Measurements from ENCODE around the gene DCANP1. TPM values are rescaled to one million over a fixed set of nuclear protein-coding genes. Genes with fewer than 3 reads are reported as not detected.

DCANP1 gene
- total RNA-seq, 1 donor from 2014 or later = not detected

- peaks cover 15% of the 10 kb centered on the region for H3K36me3 Mint-ChIP-seq (ENCODE audit: low read depth)
- peak overlapping the region; percentile 95 for H3K4me3 Mint-ChIP-seq
- H3K9me3 Mint-ChIP-seq = peaks cover 1% of the 10 kb centered on the region
- no peak for DNase-seq (ENCODE audit: low spot score)
- peaks cover 42% of the 10 kb centered on the region for H3K4me1 Mint-ChIP-seq (ENCODE audit: low read depth)
- H3K27ac Mint-ChIP-seq = peak overlapping the region; percentile 96
- peaks cover 13% of the 10 kb centered on the region for H3K27me3 Mint-ChIP-seq (ENCODE audit: insufficient read depth)
- intact Hi-C loops (cut with micrococcal nuclease) = loop anchor here (1.0 to 5.0 kb wide), 4 partner anchors 23 to 1033 kb away; partner anchors contain the start of gene CDKL3
These were observed 47.2 kb downstream of the DCANP1 start for GRCh38 chr5:135399794-135400542.

DNA sequence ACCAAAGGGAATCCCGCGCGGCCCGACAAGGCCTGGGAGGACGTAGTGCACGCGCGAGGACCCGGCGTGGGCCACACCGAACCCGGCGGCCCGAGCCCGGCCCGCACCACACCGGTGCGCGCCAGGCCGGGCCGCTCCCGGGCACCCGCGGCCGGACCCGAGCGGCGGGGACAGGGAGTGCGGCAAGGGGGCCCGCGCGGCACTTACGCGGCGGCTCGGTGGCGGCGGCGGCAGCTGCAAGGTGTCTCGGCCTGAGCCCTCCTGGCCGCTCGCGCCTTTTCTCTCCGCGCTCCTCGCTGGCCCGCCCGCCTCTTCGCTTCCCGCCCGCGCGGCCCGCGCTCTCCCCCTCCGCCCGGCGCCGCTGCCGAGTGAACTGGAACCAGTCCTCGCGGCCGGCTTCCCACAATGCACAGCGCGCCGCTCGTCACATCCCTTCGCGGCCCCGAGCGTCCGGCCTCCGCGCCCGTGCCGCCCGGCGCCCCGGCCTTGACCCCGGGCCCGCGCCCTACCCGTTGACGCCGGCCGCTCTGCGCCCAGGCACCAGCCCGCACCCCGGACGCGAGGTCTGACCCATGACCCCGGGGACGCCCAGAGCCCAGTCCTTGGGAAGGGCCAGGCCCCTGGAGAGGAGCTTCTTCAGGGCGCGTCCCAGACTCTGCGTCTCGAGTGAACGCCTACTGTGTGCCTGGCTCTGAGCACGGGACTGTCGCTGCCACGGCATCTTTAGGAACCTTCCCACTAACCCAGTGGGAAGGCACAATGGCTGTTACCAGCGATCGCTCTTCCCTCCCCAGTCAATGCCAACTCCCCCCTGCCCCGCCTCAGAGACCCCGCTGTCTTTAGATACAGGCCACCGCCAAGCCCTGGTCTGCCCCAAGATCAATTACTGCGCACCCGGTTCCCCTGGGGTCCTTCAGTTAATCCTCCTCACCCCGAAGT lies 48.0 kb downstream of the DCANP1 start, which contains the start of gene MACROH2A1:
Gene MACROH2A1, minus strand, starts transcription at position 377 of the 939 bp plus-strand sequence. CDS start 10,138 bp downstream, outside the sequence.
- peak within 1 kb of the TSS; percentile 96 for H3K27ac Mint-ChIP-seq
- peaks cover 50% of the 10 kb centered on the region for H3K4me1 Mint-ChIP-seq (ENCODE audit: low read depth)
- peak; percentile 81 for DNase-seq (ENCODE audit: low spot score)
- peaks cover 15% of the 10 kb centered on the region for H3K36me3 Mint-ChIP-seq (ENCODE audit: low read depth)
- H3K4me3 Mint-ChIP-seq = peak within 1 kb of the TSS; percentile 95
- no peaks in the 10 kb centered on the region for H3K9me3 Mint-ChIP-seq
- intact Hi-C loops (cut with micrococcal nuclease) = loop anchor here (1.0 to 5.0 kb wide), 4 partner anchors 22 to 1032 kb away; partner anchors contain the start of gene CDKL3
- peaks cover 8% of the 10 kb centered on the region for H3K27me3 Mint-ChIP-seq (ENCODE audit: insufficient read depth)

DNA sequence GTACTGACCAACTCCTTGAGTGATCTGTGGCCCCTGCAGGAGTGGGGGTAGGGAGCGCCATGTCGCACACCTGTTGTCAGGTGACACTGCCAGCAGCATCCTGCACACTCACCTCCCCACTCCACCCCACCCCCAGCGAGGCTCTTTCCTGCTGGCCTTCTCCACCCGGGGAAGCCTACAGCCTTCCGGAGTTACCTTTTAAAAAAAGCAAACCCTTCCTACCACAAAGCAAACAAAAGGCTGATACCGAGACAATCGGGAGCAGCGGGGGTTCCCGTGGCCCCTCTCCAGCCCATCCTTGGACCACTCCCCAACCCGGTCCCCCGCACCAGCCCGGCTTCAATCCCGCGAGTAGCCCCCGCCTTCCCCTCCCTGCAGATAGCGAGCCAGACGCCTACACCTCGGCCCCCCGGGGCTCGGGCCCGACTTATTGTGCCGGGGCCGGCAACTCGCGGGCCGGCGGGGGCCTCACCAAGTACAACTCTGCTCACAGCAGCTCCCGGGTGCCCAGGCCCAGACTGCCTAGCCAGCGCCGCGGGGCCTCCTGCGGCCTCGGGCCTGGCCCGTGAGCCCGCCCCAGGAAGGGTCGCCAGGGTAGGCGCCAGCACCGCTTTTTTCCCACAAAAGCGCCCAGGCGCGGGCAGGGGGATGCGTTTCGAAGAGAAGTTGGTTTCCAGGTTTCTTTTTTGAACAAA lies 48.8 kb downstream of the DCANP1 start:
- H3K27me3 Mint-ChIP-seq (ENCODE audit: insufficient read depth) = peaks cover 8% of the 10 kb centered on the region
- H3K27ac Mint-ChIP-seq = peak overlapping the region; percentile 90
- peaks cover 58% of the 10 kb centered on the region for H3K4me1 Mint-ChIP-seq (ENCODE audit: low read depth)
- H3K4me3 Mint-ChIP-seq = peak overlapping the region; percentile 89
- H3K36me3 Mint-ChIP-seq (ENCODE audit: low read depth) = peaks cover 17% of the 10 kb centered on the region
- H3K9me3 Mint-ChIP-seq = no peaks in the 10 kb centered on the region
- DNase-seq (ENCODE audit: low spot score) = peak; percentile 48
- intact Hi-C loops (cut with micrococcal nuclease) = loop anchor here (2.0 to 5.0 kb wide), 3 partner anchors 28 to 1031 kb away; partner anchors contain the start of gene CDKL3

- H3K36me3 Mint-ChIP-seq (ENCODE audit: low read depth) = peaks cover 27% of the 10 kb centered on the region
- H3K27me3 Mint-ChIP-seq (ENCODE audit: insufficient read depth) = peaks cover 8% of the 10 kb centered on the region
- peak overlapping the region; percentile 32 for H3K27ac Mint-ChIP-seq
- peak overlapping the region; percentile 89 for H3K4me3 Mint-ChIP-seq
- intact Hi-C loops (cut with micrococcal nuclease) = loop anchor here (5.0 kb wide), 2 partner anchors 35 to 1030 kb away; partner anchors contain the start of gene CDKL3
- H3K4me1 Mint-ChIP-seq (ENCODE audit: low read depth) = peaks cover 70% of the 10 kb centered on the region
- DNase-seq (ENCODE audit: low spot score) = no peak
- no peaks in the 10 kb centered on the region for H3K9me3 Mint-ChIP-seq
These were observed 50.1 kb downstream of the DCANP1 start for GRCh38 chr5:135397084-135397483.

DNA sequence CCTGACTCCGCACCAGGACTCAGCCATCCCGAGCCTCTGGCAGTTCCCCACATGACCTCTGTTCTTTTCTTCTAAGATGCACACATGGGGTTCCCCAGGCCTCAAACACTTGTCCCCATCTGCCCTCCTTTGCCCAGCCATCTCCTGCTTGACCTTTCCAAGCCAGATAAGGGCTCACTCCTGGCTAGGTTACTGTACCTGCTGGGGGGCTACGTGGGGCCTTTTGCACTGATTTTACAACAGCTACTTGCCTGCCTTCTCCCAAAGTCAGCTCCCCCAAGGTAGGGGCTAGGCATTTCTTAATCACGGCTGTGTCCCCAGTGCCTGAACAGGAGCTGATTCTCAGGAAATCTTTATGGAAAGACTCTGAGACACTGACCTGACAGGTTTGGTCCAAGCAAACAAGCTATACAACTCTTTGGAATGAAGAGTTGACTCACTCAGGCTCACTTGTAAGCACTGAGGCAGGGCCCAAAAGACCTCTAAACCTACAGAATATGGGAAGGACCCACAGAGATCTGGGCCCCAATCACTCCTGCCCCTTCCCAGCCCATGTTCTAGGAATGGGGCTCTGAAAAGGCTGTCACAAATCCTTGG lies 50.6 kb downstream of the DCANP1 start:
- peaks cover 76% of the 10 kb centered on the region for H3K4me1 Mint-ChIP-seq (ENCODE audit: low read depth)
- peaks cover 31% of the 10 kb centered on the region for H3K36me3 Mint-ChIP-seq (ENCODE audit: low read depth)
- DNase-seq (ENCODE audit: low spot score) = no peak
- H3K9me3 Mint-ChIP-seq = no peaks in the 10 kb centered on the region
- intact Hi-C loops (cut with micrococcal nuclease) = loop anchor here (5.0 kb wide), 2 partner anchors 34 to 1029 kb away; partner anchors contain the start of gene CDKL3
- H3K27me3 Mint-ChIP-seq (ENCODE audit: insufficient read depth) = peaks cover 6% of the 10 kb centered on the region
- H3K27ac Mint-ChIP-seq = no peak overlapping the region
- H3K4me3 Mint-ChIP-seq = peak overlapping the region; percentile 89

- Mint-ChIP-seq H3K27ac (no peak overlapping the region), H3K27me3 (ENCODE audit: insufficient read depth) (peaks cover 6% of the 10 kb centered on the region), H3K9me3 (no peaks in the 10 kb centered on the region), H3K36me3 (ENCODE audit: low read depth) (peaks cover 30% of the 10 kb centered on the region), H3K4me1 (ENCODE audit: low read depth) (peaks cover 76% of the 10 kb centered on the region), H3K4me3 (no peak overlapping the region)
- intact Hi-C loops (cut with micrococcal nuclease) = loop anchor here (5.0 kb wide), 2 partner anchors 34 to 1029 kb away; partner anchors contain the start of gene CDKL3
- no peak for DNase-seq (ENCODE audit: low spot score)
These were observed 51.3 kb downstream of the DCANP1 start for GRCh38 chr5:135395866-135396265.

DNA sequence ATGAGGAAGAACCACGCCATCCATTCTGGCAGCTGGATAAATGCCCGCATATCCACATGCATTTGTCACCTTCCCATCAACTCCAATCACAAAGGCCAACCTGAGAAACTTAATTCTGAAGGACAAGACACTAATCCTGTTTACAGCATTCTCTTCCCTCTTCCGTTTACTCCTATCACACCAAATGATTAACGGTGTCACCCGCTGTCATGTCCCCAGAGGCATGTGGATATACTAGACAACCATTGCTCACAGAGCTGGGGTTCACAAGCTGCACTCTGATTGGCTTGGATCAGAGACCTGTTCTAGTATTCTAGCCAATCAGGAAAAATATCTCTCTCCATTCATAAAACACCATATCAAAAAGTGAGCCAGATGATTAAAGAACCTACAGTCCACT lies 51.7 kb downstream of the DCANP1 start:
- Mint-ChIP-seq H3K4me1 (ENCODE audit: low read depth) (peaks cover 75% of the 10 kb centered on the region), H3K4me3 (no peak overlapping the region), H3K9me3 (no peaks in the 10 kb centered on the region), H3K27me3 (ENCODE audit: insufficient read depth) (peaks cover 3% of the 10 kb centered on the region), H3K27ac (peak overlapping the region; percentile 21), H3K36me3 (ENCODE audit: low read depth) (peaks cover 30% of the 10 kb centered on the region)
- intact Hi-C loops (cut with micrococcal nuclease) = loop anchor here (5.0 kb wide), 2 partner anchors 33 to 1028 kb away; partner anchors contain the start of gene CDKL3
- DNase-seq (ENCODE audit: low spot score) = no peak

Other genes starting within 250 kb of the DCANP1 start
- gene MACROH2A1, start 48.1 kb downstream of the DCANP1 start, total RNA-seq = 315 and 317 TPM in 2 replicates
- not detected in 2 replicates for gene TIFAB, start 5.0 kb upstream of the DCANP1 start, total RNA-seq
- gene NEUROG1, start 88.6 kb upstream of the DCANP1 start, total RNA-seq = not detected in 2 replicates
- gene CXCL14, start 131.6 kb upstream of the DCANP1 start, total RNA-seq = not detected in 2 replicates

Measured in activated T-helper 1 cell treated with anti-CD3 and anti-CD28 coated beads, Interleukin-12 subunit alpha, Interleukin-12 subunit beta, Interleukin-2, Interleukin-4 antibody, amounts not matched to agents 30 ng/mL and 10 ng/mL and 1 ng/mL, durations not matched to agents 14 hours and 24 hours and 36 hours (primary cell).